ENCODE measurements around the gene XXYLT1. TPM values are rescaled to one million over a fixed set of nuclear protein-coding genes. Genes with fewer than 3 reads are reported as not detected.
A peak's percentile ranks its signal among the peaks of the same experiment; 100 is the strongest.

XXYLT1 gene
- total and polyA plus RNA-seq, 10 of the 15 experiments (the other 5 are each of a cell fraction or from before 2014, with no cell fraction given), result 1.2 to 14.2 (median 9.3) TPM

GRCh38 chr3:195110647-195111318 is 160.2 kb downstream of the XXYLT1 start:
- BruUV-seq (replicated peaks), result no TSS peak
- POLR2A ChIA-PET, result no interaction called here
- Histone ChIP-seq H3K79me2 (ENCODE audit: control insufficient read depth, insufficient read depth, low read length) (no peaks in the 10 kb centered on the region), H3K4me2 (ENCODE audit: control insufficient read depth, insufficient read depth) (no peak overlapping the region), H4K20me1 (ENCODE audit: control insufficient read depth, insufficient read depth) (no peaks in the 10 kb centered on the region), H3K27ac (ENCODE audit: control insufficient read depth, insufficient read depth) (no peak overlapping the region), H2AFZ (ENCODE audit: control insufficient read depth, low read depth, low read length) (no peak overlapping the region), H3K4me3 (no peak overlapping the region), H3K36me3 (ENCODE audit: control insufficient read depth in 2 of 2, insufficient read depth in 2 of 2, low read length in 1 of 2) (peaks cover 0 to 2% of the 10 kb centered on the region in 2 experiments; a peak in 1 of 4 replicates), H3K9ac (ENCODE audit: control insufficient read depth, insufficient read depth, low read length) (no peak overlapping the region), H3K4me1 (ENCODE audit: control insufficient read depth, insufficient read depth, low read length) (no peaks in the 10 kb centered on the region), H3K9me3 (replicated peaks; ENCODE audit: control insufficient read depth, insufficient read depth, low read length) (no peaks in the 10 kb centered on the region), H3K27me3 (replicated peaks in 1 of 2; ENCODE audit: control insufficient read depth in 2 of 2, insufficient read depth in 2 of 2, low read length in 1 of 2) (no peaks in the 10 kb centered on the region)
- ATAC-seq (no peak), DNase-seq (ENCODE audit: low read depth, low spot score) (no peak), FAIRE-seq (peak; percentile 13)
- CTCF ChIA-PET, result no interaction called here
- in situ Hi-C loops (cut with MboI) (no loop called here), intact Hi-C loops (cut with micrococcal nuclease; ENCODE audit: unreplicated experiment) (no loop called here)
- SMC1A ChIA-PET (ENCODE audit: uncharacterized antibody, unreplicated experiment), result no interaction called here
- 76% methylated on average over 14 of the region's 14 CpGs for WGBS (ENCODE audit: insufficient coverage, insufficient replicate concordance, low lambda C conversion rate, missing lambda C conversion rate)
- RAD21 ChIA-PET (ENCODE audit: unreplicated experiment), result no interaction called here
- TF ChIP-seq ZNF207 (IDR thresholded peaks at IDR 0.05; ENCODE audit: borderline replicate concordance), result no peak
- TF ChIP-seq SUPT20H (IDR thresholded peaks at IDR 0.05; ENCODE audit: borderline replicate concordance, control insufficient read depth, low read depth, low read length), result no peak
- no peak for TF ChIP-seq PML (IDR thresholded peaks at IDR 0.05; ENCODE audit: low read length)
- TF ChIP-seq ZNF592 (IDR thresholded peaks at IDR 0.05), result no peak
- TF ChIP-seq MEF2B (IDR thresholded peaks at IDR 0.05; ENCODE audit: partially characterized antibody, poor library complexity, severe bottlenecking), result no peak
- no peak for TF ChIP-seq ATF7 (IDR thresholded peaks at IDR 0.05; ENCODE audit: low read depth)
- no peak for TF ChIP-seq NFIC (IDR thresholded peaks at IDR 0.05; ENCODE audit: low read depth, low read length)
- TF ChIP-seq STAT1 (conservative IDR thresholded peaks at IDR 0.05), result no peak
- no peak for TF ChIP-seq IKZF1 (conservative IDR thresholded peaks at IDR 0.05)
- TF ChIP-seq ZNF24 (IDR thresholded peaks at IDR 0.05), result no peak
- TF ChIP-seq CREM (IDR thresholded peaks at IDR 0.05; ENCODE audit: low read depth), result no peak
- no peak for TF ChIP-seq EED (IDR thresholded peaks at IDR 0.05; ENCODE audit: low read depth)
- TF ChIP-seq FOS (IDR thresholded peaks at IDR 0.05; ENCODE audit: borderline replicate concordance, extremely low read depth, insufficient read length), result no peak
- no peak for TF ChIP-seq NBN (IDR thresholded peaks at IDR 0.05)
- TF ChIP-seq RELA (IDR thresholded peaks at IDR 0.05; ENCODE audit: borderline replicate concordance, partially characterized antibody), result no peak
- TF ChIP-seq IRF4 (IDR thresholded peaks at IDR 0.05; ENCODE audit: low read depth, low read length), result no peak
- no peak for TF ChIP-seq ASH2L (IDR thresholded peaks at IDR 0.05; ENCODE audit: borderline replicate concordance, low read depth)
